Measurements from ENCODE around the gene RPAP3. TPM values are rescaled to one million over a fixed set of nuclear protein-coding genes. Genes with fewer than 3 reads are reported as not detected.

The RPAP3 gene
- polyA plus RNA-seq, 3 donors = 9.6 to 20.6 (median 19.0) TPM

DNA sequence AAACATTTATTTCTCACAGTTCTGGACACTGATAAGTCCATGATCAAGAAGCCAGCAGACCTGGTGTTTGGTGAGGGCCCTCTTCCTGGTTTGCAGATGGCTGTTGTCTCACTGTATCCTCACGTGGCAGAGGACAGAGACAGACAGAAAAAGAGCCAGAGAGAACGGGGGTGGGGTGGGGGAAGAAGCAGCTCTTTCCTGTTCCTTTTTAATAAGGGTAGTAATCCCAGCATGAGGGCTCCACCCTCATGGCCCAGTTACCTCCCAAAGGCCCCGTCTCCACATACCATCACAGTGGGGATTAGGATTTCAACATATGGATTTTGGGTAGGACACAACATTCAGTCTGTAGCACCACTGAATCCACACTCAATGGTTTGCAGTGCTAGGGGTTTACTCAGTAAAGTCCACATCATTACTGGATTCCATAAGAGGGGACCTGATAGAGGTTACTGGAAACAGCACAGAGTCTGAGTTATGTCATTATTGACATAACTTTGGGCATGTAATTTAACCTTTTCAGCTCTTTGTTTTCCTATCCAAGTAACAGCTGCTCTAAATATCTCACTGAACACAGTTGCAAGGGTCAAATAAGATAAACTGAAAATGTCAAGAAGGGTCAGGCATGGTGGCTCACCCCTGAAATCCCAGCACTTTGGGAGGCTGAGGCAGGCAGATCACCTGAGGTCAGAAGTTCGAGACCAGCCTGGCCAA is 53.2 kb downstream of the RPAP3 start:
- Histone ChIP-seq H3K4me2 (replicated peaks; ENCODE audit: extremely low read depth, low read length, poor library complexity, severe bottlenecking) (no peak overlapping the region), H3K9me3 (replicated peaks in 1 of 2; ENCODE audit: control insufficient read depth in 1 of 2, insufficient read depth in 1 of 2, low read length in 2 of 2) (no peaks in the 10 kb centered on the region), H3K79me2 (ENCODE audit: insufficient read depth, low read length) (no peaks in the 10 kb centered on the region), H3K9ac (ENCODE audit: insufficient read depth, low read length, poor library complexity, severe bottlenecking) (no peak overlapping the region), H2AFZ (ENCODE audit: insufficient read depth, low read depth, low read length, poor library complexity, severe bottlenecking) (peak overlapping the region; percentile 36), H3K27ac (ENCODE audit: low read depth in 1 of 2, low read length in 2 of 2) (peak overlapping the region in 1 of 2 donors; percentile 44), H3K36me3 (replicated peaks in 1 of 2; ENCODE audit: control insufficient read depth in 1 of 2, insufficient read depth in 2 of 2, low read length in 2 of 2) (peaks cover 0 to 12% of the 10 kb centered on the region in 2 donors), H3K27me3 (ENCODE audit: control insufficient read depth in 2 of 2, insufficient read depth in 2 of 2, low read length in 2 of 2) (no peaks in the 10 kb centered on the region), H4K20me1 (ENCODE audit: insufficient read depth, low read length) (no peaks in the 10 kb centered on the region), H3K4me1 (ENCODE audit: control insufficient read depth in 1 of 2, insufficient read depth in 2 of 2, low read length in 2 of 2) (peaks cover 4 to 19% of the 10 kb centered on the region in 2 donors), H3K4me3 (replicated peaks in 1 of 3; ENCODE audit: low read depth in 2 of 3, low read length in 3 of 3) (no peak overlapping the region)
- Mint-ChIP-seq H3K9me3 (no peaks in the 10 kb centered on the region), H3K36me3 (peaks cover 3 to 8% of the 10 kb centered on the region in 2 donors), H3K27ac (peak overlapping the region in 4 of 7 donors; percentile 2 to 64 (median 34)), H3K4me1 (peaks cover 19% of the 10 kb centered on the region), H3K4me3 (no peak overlapping the region), H3K27me3 (ENCODE audit: low read depth in 3 of 3) (no peaks in the 10 kb centered on the region)
- no CpG with 5 or more reads among the region's 4 CpGs for WGBS (ENCODE audit: insufficient coverage)
- TF ChIP-seq CTCF (IDR thresholded peaks at IDR 0.05) = no peak
- peak; percentile 3 to 8 (median 4) for DNase-seq
- intact Hi-C loops (cut with micrococcal nuclease) = loop anchor here (5.0 to 10.0 kb wide), 2 partner anchors 125 to 132 kb away; no protein-coding TSS in a partner anchor

DNA sequence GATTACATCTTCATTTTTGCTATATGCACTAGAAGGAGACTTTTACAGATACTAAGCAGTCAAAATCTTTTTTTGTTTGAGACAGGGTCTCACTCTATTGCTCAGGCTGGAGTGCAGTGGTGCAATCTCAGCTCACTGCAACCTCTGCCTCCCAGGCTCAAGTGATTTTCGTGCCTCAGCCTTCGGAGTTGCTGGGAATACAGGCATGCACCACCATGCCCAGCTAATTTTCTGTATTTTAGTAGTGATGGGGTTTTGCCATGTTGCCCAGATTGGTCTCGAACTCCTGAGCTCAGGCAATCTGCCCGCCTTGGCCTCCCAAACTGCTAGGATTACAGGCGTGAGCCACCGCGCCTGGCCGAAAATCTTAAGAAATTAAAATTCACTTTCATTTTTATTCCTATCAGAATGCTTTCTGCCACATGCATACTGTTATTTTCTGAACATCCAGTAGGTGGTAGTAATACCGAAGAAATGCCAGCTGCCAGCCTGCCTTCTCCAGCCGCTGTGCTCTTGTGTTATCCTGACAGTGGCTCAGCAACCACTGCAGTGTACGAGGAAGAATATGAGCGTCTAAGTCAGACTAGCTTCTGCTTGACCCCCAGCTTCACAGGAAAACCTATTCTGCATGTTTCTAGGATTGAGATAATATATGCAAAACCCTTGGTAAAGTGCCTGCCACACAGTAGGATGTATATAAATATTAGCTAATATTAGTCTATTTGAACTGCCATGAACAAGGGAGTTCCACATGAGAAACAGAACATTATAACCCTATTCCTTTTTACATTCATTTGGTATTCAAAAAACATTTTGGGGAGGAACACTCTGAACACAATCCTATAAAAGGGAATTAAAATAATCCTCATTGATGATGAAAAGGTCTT is 54.2 kb downstream of the RPAP3 start:
- H3K27ac ChIP-seq (ENCODE audit: low read depth in 1 of 2, low read length in 2 of 2) = peak overlapping the region in 1 of 2 donors; percentile 44
- H3K4me2 ChIP-seq (replicated peaks; ENCODE audit: extremely low read depth, low read length, poor library complexity, severe bottlenecking) = peak overlapping the region; percentile 29
- intact Hi-C loops (cut with micrococcal nuclease) = loop anchor here (5.0 to 10.0 kb wide), 2 partner anchors 126 to 133 kb away; no protein-coding TSS in a partner anchor

More for the DNA sequence above, 54.2 kb downstream of the RPAP3 start:
- peak overlapping the region in 1 of 3 experiments; percentile 50 for H3K4me3 ChIP-seq (replicated peaks in 1 of 3; ENCODE audit: low read depth in 2 of 3, low read length in 3 of 3)
- peak; percentile 69 for TF ChIP-seq CTCF (IDR thresholded peaks at IDR 0.05)
- H3K27me3 ChIP-seq (ENCODE audit: control insufficient read depth in 2 of 2, insufficient read depth in 2 of 2, low read length in 2 of 2) = no peaks in the 10 kb centered on the region
- H3K9ac ChIP-seq (ENCODE audit: insufficient read depth, low read length, poor library complexity, severe bottlenecking) = no peak overlapping the region
- H3K27ac Mint-ChIP-seq = peak overlapping the region in 5 of 7 donors; percentile 1 to 63 (median 24)
- no peaks in the 10 kb centered on the region for H4K20me1 ChIP-seq (ENCODE audit: insufficient read depth, low read length)
- DNase-seq = peak; percentile 37 to 75 (median 46)
- H3K4me1 Mint-ChIP-seq = peaks cover 19% of the 10 kb centered on the region
- WGBS (ENCODE audit: insufficient coverage) = 33% methylated on average over 3 of the region's 12 CpGs
- H3K27me3 Mint-ChIP-seq (ENCODE audit: low read depth in 3 of 3) = no peaks in the 10 kb centered on the region
- H3K79me2 ChIP-seq (ENCODE audit: insufficient read depth, low read length) = no peaks in the 10 kb centered on the region
- H3K4me3 Mint-ChIP-seq = peak overlapping the region; percentile 24 to 39
- peaks cover 4 to 10% of the 10 kb centered on the region in 2 donors for H3K36me3 Mint-ChIP-seq
- H3K9me3 Mint-ChIP-seq = no peaks in the 10 kb centered on the region
- peaks cover 0 to 6% of the 10 kb centered on the region in 2 donors for H3K36me3 ChIP-seq (replicated peaks in 1 of 2; ENCODE audit: control insufficient read depth in 1 of 2, insufficient read depth in 2 of 2, low read length in 2 of 2)
- H2AFZ ChIP-seq (ENCODE audit: insufficient read depth, low read depth, low read length, poor library complexity, severe bottlenecking) = no peak overlapping the region
- no peaks in the 10 kb centered on the region for H3K9me3 ChIP-seq (replicated peaks in 1 of 2; ENCODE audit: control insufficient read depth in 1 of 2, insufficient read depth in 1 of 2, low read length in 2 of 2)
- H3K4me1 ChIP-seq (ENCODE audit: control insufficient read depth in 1 of 2, insufficient read depth in 2 of 2, low read length in 2 of 2) = peaks cover 4 to 19% of the 10 kb centered on the region in 2 donors
